ENCODE results near the gene TMEM87B. TPM values are rescaled to one million over a fixed set of nuclear protein-coding genes. Genes with fewer than 3 reads are reported as not detected.

Gene TMEM87B
- total RNA-seq, 1 experiment from 2014 or later: 24.4 TPM

DNA sequence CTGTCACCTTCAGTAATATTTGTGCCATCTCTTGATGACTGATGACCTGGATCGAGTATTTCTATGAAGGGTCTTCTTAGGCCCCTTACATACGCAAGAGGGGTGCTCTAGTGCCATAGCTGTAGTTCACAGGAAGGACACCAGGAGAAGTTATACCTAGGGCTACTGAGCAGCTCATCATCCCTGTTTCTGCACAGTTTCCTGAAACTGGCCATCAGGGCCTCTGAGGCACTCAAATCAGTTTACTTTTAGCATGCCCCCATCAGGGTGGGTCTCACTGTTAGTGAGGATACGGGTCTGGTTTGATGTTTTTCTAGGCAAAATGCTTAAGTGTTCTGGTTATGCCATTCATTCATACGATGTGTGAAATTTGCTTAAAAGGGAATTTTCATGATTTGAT, 63.1 kb downstream of the TMEM87B start:
- no peak for DNase-seq
- ChIA-PET CTCF (no interaction called here), POLR2A (ENCODE audit: unreplicated experiment) (no interaction called here)
- no peak overlapping the region for H2AFZ ChIP-seq
- no peaks in the 10 kb centered on the region for H4K20me1 ChIP-seq (ENCODE audit: insufficient read depth)
- no peak overlapping the region for H3K27ac ChIP-seq
- no peaks in the 10 kb centered on the region for H3K79me2 ChIP-seq (ENCODE audit: low read depth)
- peaks cover 17% of the 10 kb centered on the region for H3K36me3 ChIP-seq (ENCODE audit: low read depth)
- H3K9me2 ChIP-seq (ENCODE audit: insufficient read depth): no peaks in the 10 kb centered on the region
- TF ChIP-seq CTCF (conservative IDR thresholded peaks at IDR 0.05): no peak
- TF ChIP-seq EZH2 (IDR thresholded peaks at IDR 0.05; ENCODE audit: low read depth): no peak
- H3K27me3 ChIP-seq (ENCODE audit: insufficient read depth, low read depth): no peaks in the 10 kb centered on the region
- peaks cover 19% of the 10 kb centered on the region for H3F3A ChIP-seq (ENCODE audit: insufficient read depth, low read depth)
- no peak overlapping the region for H3K4me2 ChIP-seq
- H3K4me3 ChIP-seq: no peak overlapping the region
- no peaks in the 10 kb centered on the region for H3K4me1 ChIP-seq (replicated peaks; ENCODE audit: insufficient read depth)
- BruUV-seq (replicated peaks): no TSS peak
- no peaks in the 10 kb centered on the region for H3K9me3 ChIP-seq (ENCODE audit: insufficient read depth, low read depth)
- intact Hi-C loops (cut with micrococcal nuclease; ENCODE audit: unreplicated experiment): no loop called here

GRCh38 chr2:112121682-112122254, 66.7 kb downstream of the TMEM87B start:
- no peak overlapping the region for H3K4me2 ChIP-seq
- H3K27me3 ChIP-seq (ENCODE audit: insufficient read depth, low read depth): no peaks in the 10 kb centered on the region
- peak; percentile 79 for TF ChIP-seq CTCF (conservative IDR thresholded peaks at IDR 0.05)
- no peak for TF ChIP-seq EZH2 (IDR thresholded peaks at IDR 0.05; ENCODE audit: low read depth)
- DNase-seq: no peak
- CTCF ChIA-PET: interaction anchor here (0.8 to 1.3 kb wide), 3 partner anchors 10 to 379 kb away, joined by 3 read pairs; no protein-coding TSS in a partner anchor
- intact Hi-C loops (cut with micrococcal nuclease; ENCODE audit: unreplicated experiment): loop anchor here (5.0 kb wide), 1 partner anchor 234 kb away; no protein-coding TSS in a partner anchor
- peaks cover 18% of the 10 kb centered on the region for H3K36me3 ChIP-seq (ENCODE audit: low read depth)
- no peak overlapping the region for H3K4me3 ChIP-seq
- no peak overlapping the region for H2AFZ ChIP-seq
- H3K4me1 ChIP-seq (replicated peaks; ENCODE audit: insufficient read depth): no peaks in the 10 kb centered on the region
- H3K9me3 ChIP-seq (ENCODE audit: insufficient read depth, low read depth): 0 out of 2 replicates have a peak, but pooled peaks cover 3% of the 10 kb centered on the region
- POLR2A ChIA-PET (ENCODE audit: unreplicated experiment): interaction anchor here (0.6 kb wide), 1 partner anchor 444 kb away, joined by 5 read pairs; no protein-coding TSS in a partner anchor
- H3K9me2 ChIP-seq (ENCODE audit: insufficient read depth): no peaks in the 10 kb centered on the region
- H3F3A ChIP-seq (ENCODE audit: insufficient read depth, low read depth): peaks cover 26% of the 10 kb centered on the region
- BruUV-seq (replicated peaks): no TSS peak
- no peak overlapping the region for H3K27ac ChIP-seq
- no peaks in the 10 kb centered on the region for H3K79me2 ChIP-seq (ENCODE audit: low read depth)
- H4K20me1 ChIP-seq (ENCODE audit: insufficient read depth): no peaks in the 10 kb centered on the region

- no peak for DNase-seq
- intact Hi-C loops (cut with micrococcal nuclease; ENCODE audit: unreplicated experiment): no loop called here
- Histone ChIP-seq H3K36me3 (ENCODE audit: low read depth) (no peaks in the 10 kb centered on the region), H2AFZ (no peak overlapping the region), H3K9me3 (ENCODE audit: insufficient read depth, low read depth) (0 out of 2 replicates have a peak, but pooled peaks cover 3% of the 10 kb centered on the region), H3K27me3 (ENCODE audit: insufficient read depth, low read depth) (no peaks in the 10 kb centered on the region), H3K27ac (no peak overlapping the region), H3K79me2 (ENCODE audit: low read depth) (no peaks in the 10 kb centered on the region), H3K4me1 (replicated peaks; ENCODE audit: insufficient read depth) (no peaks in the 10 kb centered on the region), H3F3A (ENCODE audit: insufficient read depth, low read depth) (peaks cover 7% of the 10 kb centered on the region; the same call in 1 of the 2 replicates), H3K4me2 (no peak overlapping the region), H3K4me3 (no peak overlapping the region), H3K9me2 (ENCODE audit: insufficient read depth) (no peaks in the 10 kb centered on the region), H4K20me1 (ENCODE audit: insufficient read depth) (no peaks in the 10 kb centered on the region)
- CTCF ChIA-PET: no interaction called here
- BruUV-seq (replicated peaks): no TSS peak
- POLR2A ChIA-PET (ENCODE audit: unreplicated experiment): no interaction called here
- TF ChIP-seq EZH2 (IDR thresholded peaks at IDR 0.05; ENCODE audit: low read depth) (no peak), CTCF (conservative IDR thresholded peaks at IDR 0.05) (no peak)
Measured at GRCh38 chr2:112129060-112129459, 74.0 kb downstream of the TMEM87B start.

Data from PC-9 (cell line).